Heart left ventricle (tissue), 16 donors: ENCODE results near the gene MRPL55. TPM values are rescaled to one million over a fixed set of nuclear protein-coding genes. Genes with fewer than 3 reads are reported as not detected.
A peak's percentile ranks its signal among the peaks of the same experiment; 100 is the strongest.

ENCODE experiments used
- ATAC-seq, 4 donors: fragments of 200-7000 bp; cut with Tn5 transposase; one replicate each; pipeline ENCODE4 v1.9.1; 2020 to 2022; ENCODE audit warnings: moderate library complexity in 4 of 4, mild to moderate bottlenecking in 3 of 4, moderate number of reproducible peaks in 1 of 4
- DNase-seq, 5 donors: peaks; one replicate each; pipeline ENCODE4 v3.0.0-alpha.2; 2020
- H3K27ac ChIP-seq, 12 donors: fragments of 200-600 bp; sonication (generic) in 4 of 12; one replicate each; pipeline versions ENCODE4 v1.5.0 to v1.8.0; 2016 to 2022; ENCODE audit warnings: mild to moderate bottlenecking in 2 of 12
- H3K27me3 ChIP-seq, 9 donors: fragments of 200-600 bp; sonication (generic) in 2 of 9; one replicate each; pipeline versions ENCODE4 v1.5.1 to v1.8.0; 2016 to 2022; ENCODE audit warnings: mild to moderate bottlenecking in 3 of 9
- H3K36me3 ChIP-seq, 9 donors: fragments of 200-600 bp; sonication (generic) in 2 of 9; one replicate each; pipeline versions ENCODE4 v1.5.0 to v1.8.0; 2018 to 2022; ENCODE audit warnings: mild to moderate bottlenecking in 2 of 9
- H3K4me1 ChIP-seq, 12 donors: fragments of 200-600 bp; sonication (generic) in 4 of 12; one replicate each; pipeline versions ENCODE4 v1.5.0 to v1.8.0; 2016 to 2022; ENCODE audit warnings: mild to moderate bottlenecking in 3 of 12
- H3K4me3 ChIP-seq, 12 donors: fragments of 200-600 bp; sonication (generic) in 4 of 12; one replicate each; pipeline versions ENCODE4 v1.5.0 to v1.8.0; 2017 to 2022; ENCODE audit warnings: mild to moderate bottlenecking in 9 of 12, moderate library complexity in 4 of 12
- H3K9me3 ChIP-seq, 12 donors: fragments of 200-600 bp; sonication (generic) in 4 of 12; one replicate each; pipeline versions ENCODE4 v1.5.0 to v1.8.0; 2016 to 2022; ENCODE audit warnings: mild to moderate bottlenecking in 1 of 12
- POLR2A ChIP-seq, 2 donors: fragments of 450-650 bp; IDR thresholded peaks; one replicate each; pipeline ENCODE4 v1.6.1; 2017; ENCODE audit warnings: antibody characterized with exemption in 2 of 2, mild to moderate bottlenecking in 2 of 2, moderate library complexity in 2 of 2
- WGBS, 4 donors: extraction: QIAGEN DNeasy Blood & Tissue Kit in 2 of 4; methylation state at CpG; one replicate each; pipeline versions ENCODE4 v1.1.5 to v1.1.7; 2013 to 2018; 5-methylcytosine and 5-hydroxymethylcytosine counted together
- intact Hi-C, 10 donors: fragments of 100-400 bp; cut with DNase I; formaldehyde crosslinking; loops; one replicate each; pipeline versions ENCODE4 v1.11.1 to v1.14.2; 2022
- polyA plus RNA-seq, 2 donors: library from polyadenylated mRNA; stranded (reverse); fragments of 200-250 nt; gene quantifications; one replicate each; pipeline ENCODE4 v1.2.3, GENCODE V29; 2013
- total RNA-seq, 9 donors: library from RNA; depleted of rRNA in 2 of 9; stranded (reverse); fragments of >200 nt in 2 of 9; fragmentation: NEBNext Ultra II Directional in 3 of 9; extraction: Animal tissue kit (Norgen Biotek cat#: 25700) in 3 of 9; gene quantifications; one replicate each; pipeline versions ENCODE4 v1.1.0 to v1.2.4, GENCODE V29; 2016 to 2023
- TF ChIP-seq, protein P1 (sequence below), 12 donors: fragments of 200-600 bp; sonication (generic) in 4 of 12; IDR thresholded peaks; one replicate each; pipeline versions ENCODE4 v1.5.0 to v1.8.0; 2018 to 2022; ENCODE audit warnings: antibody characterized with exemption in 12 of 12, mild to moderate bottlenecking in 5 of 12
- donor health status: ischemic (EF 13 %, LVEDD 7.1; RV severe dilation, severe dysfunction).
- donor health status: healthy with polysubstance abuse.
- donor health status: DM: no; HTN: yes; CAD: no.
- donor health status: DM: no; HTN: no; CAD: no.
- donor health status: ischemic (EF 25% LVEDD 6.9; RV normal size, moderate dysfunction).
- donor health status: ischemic (EF 25% LVEDD 5.7; RV mildly dilated, moderate dysfunction).
- donor health status: healthy.
- donor health status: DM: yes; HTN: yes; CAD: no.
- donor health status: ischemic (EF 35%, LVEDD 5.7; RV mildly dilated, moderate dysfunction).
- donor health status: nonischemic (EF 11% LVEDD 7.7; RV severe dilation, severe dysfunction).
- donor health status: DM: yes; HTN: yes; CAD: no.
- donor health status: PGD.
- donor health status: ischemic (EF 29% LVEDD 5.4; RV normal size, mild dysfunction).
- donor health status: nonischemic (EF 23%, LVEDD 6.1; RV moderate dilation, normal function).

The MRPL55 gene
- total and polyA plus RNA-seq, 11 donors, result 35.5 to 141 (median 55.1) TPM

DNA sequence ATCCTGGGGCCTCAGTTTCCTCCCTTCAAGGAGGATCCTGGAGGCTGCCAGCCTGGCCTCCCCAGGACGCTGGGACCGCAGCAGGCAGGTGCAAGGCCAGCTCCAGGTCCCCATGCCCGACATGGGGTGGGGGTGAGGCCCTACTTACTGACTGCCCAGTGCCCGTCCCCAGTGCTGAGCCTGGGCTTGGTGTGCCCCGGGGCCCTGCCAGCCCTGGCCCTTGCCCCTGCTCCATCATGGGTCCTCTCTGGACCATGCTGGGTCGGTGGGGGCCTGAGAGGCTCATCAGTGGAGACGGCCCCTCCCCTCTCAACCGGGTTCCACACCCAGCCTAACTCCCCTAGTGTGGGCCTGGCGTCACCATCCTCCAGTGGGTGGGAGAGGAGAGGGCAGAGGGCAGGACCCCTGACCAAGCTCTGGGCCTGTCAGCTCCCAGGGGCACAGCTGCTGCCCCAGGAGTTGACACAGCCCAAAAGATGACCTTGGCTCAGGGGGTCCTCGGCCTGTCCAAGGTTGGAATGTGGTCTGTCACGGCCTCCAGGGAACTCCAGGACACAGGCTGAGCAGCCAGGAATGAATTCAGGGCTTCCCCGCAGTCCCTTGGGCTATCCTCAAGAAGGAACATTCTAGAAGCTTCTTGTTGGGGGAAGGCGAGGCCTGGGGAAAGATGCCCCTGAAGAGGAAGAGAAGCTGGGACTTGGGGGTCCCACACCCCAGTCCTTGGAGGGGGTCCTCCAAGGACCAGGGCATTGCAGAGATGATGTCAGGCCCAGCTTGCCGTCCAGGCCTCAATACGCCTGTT lies 44.2 kb downstream of the MRPL55 start:
- WGBS, 4 donors, result 70 to 75% (median 73%) methylated on average over 8 to 15 of the region's 15 CpGs
- Histone ChIP-seq H3K4me1 (peaks cover 0 to 13% (median 6%) of the 10 kb centered on the region in 12 donors), H3K27ac (no peak overlapping the region), H3K9me3 (no peaks in the 10 kb centered on the region), H3K36me3 (no peaks in the 10 kb centered on the region), H3K27me3 (peaks cover 31 to 81% (median 67%) of the 10 kb centered on the region in 9 donors), H3K4me3 (no peak overlapping the region)
- ATAC-seq (no peak), DNase-seq (peak in 2 of 5 donors; percentile 21 to 48)
- intact Hi-C loops, result no loop called here
- TF ChIP-seq POLR2A (IDR thresholded peaks at IDR 0.05), result no peak
- TF ChIP-seq, protein P1, sequence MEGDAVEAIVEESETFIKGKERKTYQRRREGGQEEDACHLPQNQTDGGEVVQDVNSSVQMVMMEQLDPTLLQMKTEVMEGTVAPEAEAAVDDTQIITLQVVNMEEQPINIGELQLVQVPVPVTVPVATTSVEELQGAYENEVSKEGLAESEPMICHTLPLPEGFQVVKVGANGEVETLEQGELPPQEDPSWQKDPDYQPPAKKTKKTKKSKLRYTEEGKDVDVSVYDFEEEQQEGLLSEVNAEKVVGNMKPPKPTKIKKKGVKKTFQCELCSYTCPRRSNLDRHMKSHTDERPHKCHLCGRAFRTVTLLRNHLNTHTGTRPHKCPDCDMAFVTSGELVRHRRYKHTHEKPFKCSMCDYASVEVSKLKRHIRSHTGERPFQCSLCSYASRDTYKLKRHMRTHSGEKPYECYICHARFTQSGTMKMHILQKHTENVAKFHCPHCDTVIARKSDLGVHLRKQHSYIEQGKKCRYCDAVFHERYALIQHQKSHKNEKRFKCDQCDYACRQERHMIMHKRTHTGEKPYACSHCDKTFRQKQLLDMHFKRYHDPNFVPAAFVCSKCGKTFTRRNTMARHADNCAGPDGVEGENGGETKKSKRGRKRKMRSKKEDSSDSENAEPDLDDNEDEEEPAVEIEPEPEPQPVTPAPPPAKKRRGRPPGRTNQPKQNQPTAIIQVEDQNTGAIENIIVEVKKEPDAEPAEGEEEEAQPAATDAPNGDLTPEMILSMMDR (IDR thresholded peaks at IDR 0.05), result no peak

DNA sequence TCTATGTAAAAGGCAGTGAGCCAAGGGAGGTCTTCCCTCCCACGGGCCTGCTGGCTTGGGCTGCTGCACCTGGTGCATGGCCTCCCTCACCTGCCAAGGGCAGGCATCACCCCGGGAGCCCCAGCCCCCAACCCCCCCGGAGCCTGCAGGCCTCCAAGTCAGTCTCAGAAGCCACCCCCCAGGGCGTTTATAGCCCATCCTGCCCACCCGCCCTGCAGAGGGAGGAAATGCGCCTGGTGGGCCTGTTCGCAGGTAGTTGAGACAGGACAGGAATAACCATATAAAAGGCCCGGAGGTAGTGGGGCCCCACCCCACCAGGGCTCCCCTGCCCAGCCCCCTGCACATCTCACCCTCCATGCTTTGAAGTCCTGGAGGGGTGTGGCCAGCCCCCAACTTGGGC lies 44.8 kb downstream of the MRPL55 start:
- H3K4me3 ChIP-seq, result no peak overlapping the region
- H3K36me3 ChIP-seq, result no peaks in the 10 kb centered on the region
- ATAC-seq, result no peak
- H3K4me1 ChIP-seq, result peaks cover 0 to 20% (median 6%) of the 10 kb centered on the region in 12 donors
- DNase-seq, result peak in 2 of 5 donors; percentile 23 to 44
- H3K9me3 ChIP-seq, result no peaks in the 10 kb centered on the region
- TF ChIP-seq, protein P1 (IDR thresholded peaks at IDR 0.05), result no peak
- TF ChIP-seq POLR2A (IDR thresholded peaks at IDR 0.05), result no peak
- no peak overlapping the region for H3K27ac ChIP-seq
- H3K27me3 ChIP-seq, result peaks cover 37 to 87% (median 73%) of the 10 kb centered on the region in 9 donors
- 53 to 100% (median 72%) methylated on average over 1 to 8 of the region's 8 CpGs for WGBS, 4 donors
- intact Hi-C loops, result no loop called here

DNA sequence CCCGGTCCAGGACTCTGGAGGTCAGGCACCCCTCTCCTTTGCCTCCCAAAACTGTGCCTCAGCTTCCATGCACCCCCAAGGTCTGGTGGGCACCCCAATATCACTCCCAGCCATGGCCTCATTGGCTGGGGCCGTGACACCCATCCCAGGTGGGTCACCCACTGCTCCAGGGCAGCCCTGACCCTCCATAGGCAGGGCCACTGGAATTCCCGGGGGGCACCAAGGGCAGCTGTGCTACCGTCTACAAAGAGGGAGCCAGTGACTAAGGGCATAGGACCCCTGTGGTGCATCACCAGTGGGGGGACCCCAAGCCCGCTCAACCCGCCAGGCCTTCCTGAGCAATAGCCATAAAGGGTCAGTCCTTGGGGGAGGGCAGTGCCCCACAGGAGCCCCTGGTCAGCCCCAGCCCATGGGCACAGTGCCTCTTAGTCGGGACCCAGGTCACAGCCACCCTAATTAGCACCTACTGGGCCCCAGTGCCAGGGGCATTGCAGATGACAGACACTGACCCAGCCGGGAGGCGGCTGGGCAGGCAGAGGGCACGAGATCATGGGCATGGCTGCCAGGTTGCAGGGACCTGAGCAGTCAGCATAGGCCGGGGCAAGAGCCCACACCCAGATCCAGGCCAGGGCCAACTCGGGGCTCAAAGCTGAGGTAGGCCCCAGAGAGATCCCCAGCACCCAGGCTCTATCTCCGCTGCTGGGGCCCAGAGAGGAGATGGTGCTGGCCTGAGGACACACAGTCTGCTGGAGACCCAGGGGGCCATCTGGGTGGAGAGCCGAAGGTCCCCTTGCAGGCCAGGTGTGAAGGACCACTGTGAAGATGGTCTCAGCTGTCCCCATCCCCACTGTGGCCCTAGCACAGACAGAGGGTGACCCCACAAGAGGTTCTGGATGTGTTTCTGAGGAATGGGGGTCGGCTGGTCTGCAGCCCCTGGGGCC lies 45.6 kb downstream of the MRPL55 start:
- H3K36me3 ChIP-seq, result no peaks in the 10 kb centered on the region
- peaks cover 44 to 90% (median 81%) of the 10 kb centered on the region in 9 donors for H3K27me3 ChIP-seq
- intact Hi-C loops, result no loop called here
- WGBS, 4 donors, result 78 to 89% (median 86%) methylated on average over 6 to 15 of the region's 15 CpGs
- peak in 2 of 5 donors; percentile 14 to 50 for DNase-seq
- H3K27ac ChIP-seq, result no peak overlapping the region
- peaks cover 0 to 25% (median 6%) of the 10 kb centered on the region in 12 donors for H3K4me1 ChIP-seq
- H3K9me3 ChIP-seq, result no peaks in the 10 kb centered on the region
- TF ChIP-seq, protein P1 (IDR thresholded peaks at IDR 0.05), result no peak
- no peak for TF ChIP-seq POLR2A (IDR thresholded peaks at IDR 0.05)
- no peak overlapping the region for H3K4me3 ChIP-seq
- ATAC-seq, result no peak

DNA sequence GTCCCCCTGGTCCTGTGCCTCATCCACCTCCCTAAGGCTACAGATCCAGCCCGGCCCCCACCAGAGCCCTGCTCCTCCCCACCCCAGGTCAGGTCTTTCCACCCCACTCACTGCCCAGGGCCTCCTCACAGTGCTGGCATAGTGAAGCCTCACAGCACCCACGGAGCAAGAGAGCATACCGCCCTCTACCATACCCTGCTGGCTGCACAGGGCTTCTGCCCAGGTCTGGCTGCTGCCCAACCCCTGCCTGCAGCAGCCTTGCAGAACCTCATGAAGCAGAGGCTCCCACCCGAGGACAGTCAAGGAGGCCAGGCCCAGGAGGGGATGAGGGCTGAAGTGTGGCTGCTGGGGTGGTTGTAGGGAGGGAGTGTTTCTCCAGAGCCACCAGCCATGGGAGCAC lies 46.3 kb downstream of the MRPL55 start:
- intact Hi-C loops, result no loop called here
- 65 to 100% (median 67%) methylated on average over 2 to 4 of the region's 4 CpGs for WGBS, 4 donors

More for the DNA sequence above, 46.3 kb downstream of the MRPL55 start:
- Histone ChIP-seq H3K27ac (no peak overlapping the region), H3K36me3 (no peaks in the 10 kb centered on the region), H3K27me3 (peaks cover 44 to 97% (median 88%) of the 10 kb centered on the region in 9 donors), H3K9me3 (no peaks in the 10 kb centered on the region), H3K4me1 (peaks cover 0 to 25% (median 6%) of the 10 kb centered on the region in 12 donors), H3K4me3 (no peak overlapping the region)
- DNase-seq (peak in 1 of 5 donors; percentile 13), ATAC-seq (no peak)
- TF ChIP-seq, protein P1 (IDR thresholded peaks at IDR 0.05), result no peak
- TF ChIP-seq POLR2A (IDR thresholded peaks at IDR 0.05), result no peak
